HG03457 (cell line): Measurements from ENCODE around the gene STAT5A.
"Not testable (repeated sequence)": the region's sequence is repeated elsewhere in the genome, so short reads cannot be mapped to it uniquely, and the experiment has no call there.

ENCODE experiments used
- ATAC-seq: cut with Tn5 transposase; IDR thresholded peaks from one replicate; pipeline ENCODE4 v1.9.1; 2021; ENCODE audit warnings: moderate number of reproducible peaks; ENCODE audit not compliant: unreplicated experiment

Gene STAT5A

GRCh38 chr17:42283241-42284023 lies 4.9 kb upstream of the STAT5A start:
- ATAC-seq: no peak

GRCh38 chr17:42284024-42284369 lies 4.3 kb upstream of the STAT5A start:
- ATAC-seq: no peak

- no peak for ATAC-seq
These were observed 3.7 kb upstream of the STAT5A start for GRCh38 chr17:42284566-42284965.

GRCh38 chr17:42285346-42286050 lies 2.8 kb upstream of the STAT5A start:
- no peak for ATAC-seq

- ATAC-seq: no peak
These were observed 1.7 kb upstream of the STAT5A start for GRCh38 chr17:42286411-42287221.

GRCh38 chr17:42287305-42287976 lies 857 bp upstream of the STAT5A start:
- no peak for ATAC-seq

GRCh38 chr17:42288803-42289610 lies 709 bp downstream of the STAT5A start:
- ATAC-seq: no peak

GRCh38 chr17:42289611-42290181 lies 1.4 kb downstream of the STAT5A start:
- ATAC-seq: no peak

- no peak for ATAC-seq
These were observed 2.3 kb downstream of the STAT5A start for GRCh38 chr17:42290577-42290976.

- ATAC-seq: no peak
These were observed 2.8 kb downstream of the STAT5A start for GRCh38 chr17:42291129-42291528.

- ATAC-seq: no peak
These were observed 6.4 kb downstream of the STAT5A start for GRCh38 chr17:42294469-42295398.

- no peak for ATAC-seq
These were observed 7.7 kb downstream of the STAT5A start for GRCh38 chr17:42296012-42296411.

- not testable (repeated sequence) for ATAC-seq
These were observed 9.5 kb downstream of the STAT5A start for GRCh38 chr17:42297775-42298174.

- ATAC-seq: not testable (repeated sequence)
These were observed 11.1 kb downstream of the STAT5A start for GRCh38 chr17:42299361-42299760.

GRCh38 chr17:42299913-42300312 lies 11.6 kb downstream of the STAT5A start:
- ATAC-seq: not testable (repeated sequence)

- no peak for ATAC-seq
These were observed 12.7 kb downstream of the STAT5A start for GRCh38 chr17:42301022-42301421.

GRCh38 chr17:42303694-42304093 lies 15.4 kb downstream of the STAT5A start:
- no peak for ATAC-seq

- no peak for ATAC-seq
These were observed 16.1 kb downstream of the STAT5A start for GRCh38 chr17:42304187-42305030.
